ENCODE data around the gene TMEM9. TPM values are rescaled to one million over a fixed set of nuclear protein-coding genes. Genes with fewer than 3 reads are reported as not detected.

The TMEM9 gene
- total RNA-seq, 1 experiment from 2014 or later: 69.7 TPM

GRCh38 chr1:201185527-201186128, 31.4 kb upstream of the TMEM9 start:
- no peaks in the 10 kb centered on the region for H3K27me3 ChIP-seq (replicated peaks; ENCODE audit: insufficient read depth, low read depth, low read length, poor library complexity)
- H3K27ac ChIP-seq (ENCODE audit: low read depth, low read length, poor library complexity, severe bottlenecking): no peak overlapping the region
- POLR2A ChIA-PET (ENCODE audit: low non-redundant PET): no interaction called here
- CTCF ChIA-PET: no interaction called here
- DNase-seq (ENCODE audit: low spot score): no peak
- intact Hi-C loops (cut with micrococcal nuclease; ENCODE audit: unreplicated experiment): no loop called here
- no peaks in the 10 kb centered on the region for H3K36me3 ChIP-seq (ENCODE audit: insufficient read depth, low read length, poor library complexity, severe bottlenecking)
- BruUV-seq (replicated peaks): no TSS peak
- no peak overlapping the region for H3K4me3 ChIP-seq (ENCODE audit: low read depth, low read length, poor library complexity, severe bottlenecking)
- H3K9me3 ChIP-seq (ENCODE audit: low read depth, low read length, poor library complexity, severe bottlenecking): no peaks in the 10 kb centered on the region
- no peak for TF ChIP-seq CTCF (conservative IDR thresholded peaks at IDR 0.05; ENCODE audit: low read depth, low read length)
- TF ChIP-seq EZH2 (IDR thresholded peaks at IDR 0.05; ENCODE audit: borderline replicate concordance, low read depth, low read length, poor library complexity, severe bottlenecking): no peak
- peaks cover 7% of the 10 kb centered on the region for H3K4me1 ChIP-seq (ENCODE audit: insufficient read depth, low read length, poor library complexity, severe bottlenecking)

- Histone ChIP-seq H3K9me3 (ENCODE audit: low read depth, low read length, poor library complexity, severe bottlenecking) (no peaks in the 10 kb centered on the region), H3K27ac (ENCODE audit: low read depth, low read length, poor library complexity, severe bottlenecking) (no peak overlapping the region), H3K4me3 (ENCODE audit: low read depth, low read length, poor library complexity, severe bottlenecking) (no peak overlapping the region), H3K4me1 (ENCODE audit: insufficient read depth, low read length, poor library complexity, severe bottlenecking) (peaks cover 7% of the 10 kb centered on the region), H3K27me3 (replicated peaks; ENCODE audit: insufficient read depth, low read depth, low read length, poor library complexity) (no peaks in the 10 kb centered on the region), H3K36me3 (ENCODE audit: insufficient read depth, low read length, poor library complexity, severe bottlenecking) (no peaks in the 10 kb centered on the region)
- DNase-seq (ENCODE audit: low spot score): no peak
- intact Hi-C loops (cut with micrococcal nuclease; ENCODE audit: unreplicated experiment): no loop called here
- BruUV-seq (replicated peaks): no TSS peak
- ChIA-PET POLR2A (ENCODE audit: low non-redundant PET) (no interaction called here), CTCF (no interaction called here)
- no peak for TF ChIP-seq EZH2 (IDR thresholded peaks at IDR 0.05; ENCODE audit: borderline replicate concordance, low read depth, low read length, poor library complexity, severe bottlenecking)
- no peak for TF ChIP-seq CTCF (conservative IDR thresholded peaks at IDR 0.05; ENCODE audit: low read depth, low read length)
These were observed 30.8 kb upstream of the TMEM9 start for GRCh38 chr1:201185123-201185453.

- H3K27me3 ChIP-seq (replicated peaks; ENCODE audit: insufficient read depth, low read depth, low read length, poor library complexity): no peaks in the 10 kb centered on the region
- H3K4me1 ChIP-seq (ENCODE audit: insufficient read depth, low read length, poor library complexity, severe bottlenecking): peaks cover 7% of the 10 kb centered on the region
- ChIA-PET CTCF (no interaction called here), POLR2A (ENCODE audit: low non-redundant PET) (no interaction called here)
- H3K4me3 ChIP-seq (ENCODE audit: low read depth, low read length, poor library complexity, severe bottlenecking): no peak overlapping the region
- no peaks in the 10 kb centered on the region for H3K9me3 ChIP-seq (ENCODE audit: low read depth, low read length, poor library complexity, severe bottlenecking)
- H3K27ac ChIP-seq (ENCODE audit: low read depth, low read length, poor library complexity, severe bottlenecking): no peak overlapping the region
- no peaks in the 10 kb centered on the region for H3K36me3 ChIP-seq (ENCODE audit: insufficient read depth, low read length, poor library complexity, severe bottlenecking)
- no TSS peak for BruUV-seq (replicated peaks)
- intact Hi-C loops (cut with micrococcal nuclease; ENCODE audit: unreplicated experiment): no loop called here
- TF ChIP-seq CTCF (conservative IDR thresholded peaks at IDR 0.05; ENCODE audit: low read depth, low read length) (peak; percentile 70), EZH2 (IDR thresholded peaks at IDR 0.05; ENCODE audit: borderline replicate concordance, low read depth, low read length, poor library complexity, severe bottlenecking) (no peak)
- peak; percentile 65 for DNase-seq (ENCODE audit: low spot score)
These were observed 30.2 kb upstream of the TMEM9 start for GRCh38 chr1:201184307-201185122.

Data from A673 (cell line).